GM23338 (cell line): ENCODE results near the gene MAD1L1. TPM values are rescaled to one million over a fixed set of nuclear protein-coding genes. Genes with fewer than 3 reads are reported as not detected.
A peak's percentile ranks its signal among the peaks of the same experiment; 100 is the strongest.

Source experiments
- ATAC-seq: fragments of 200-7000 bp; cut with Tn5 transposase; 3 replicates; pipeline ENCODE4 v1.9.1; 2020
- DNase-seq: peaks from one replicate; pipeline ENCODE4 v3.0.0-alpha.2; 2015; ENCODE audit warnings: low spot score
- H2AFZ ChIP-seq: fragments of 200-600 bp; sonication (generic); 2 replicates; pipeline ENCODE4 v1.8.0; 2016; ENCODE audit warnings: antibody characterized with exemption, mild to moderate bottlenecking, moderate library complexity
- H3F3A ChIP-seq: fragments of 200-600 bp; sonication (generic); replicated peaks from 2 replicates; pipeline ENCODE4 v1.8.0; 2017; ENCODE audit warnings: antibody characterized with exemption, mixed run types, low read depth
- H3K27ac ChIP-seq: fragments of 200-600 bp; sonication (generic); 2 replicates; pipeline ENCODE4 v1.6.1; 2016; ENCODE audit warnings: low read depth
- H3K27me3 ChIP-seq: fragments of 200-600 bp; sonication (generic); 2 replicates; pipeline ENCODE4 v1.8.0; 2016; ENCODE audit warnings: mild to moderate bottlenecking, mixed run types, moderate library complexity; ENCODE audit not compliant: insufficient read depth
- H3K36me3 ChIP-seq: fragments of 200-600 bp; sonication (generic); 2 replicates; pipeline ENCODE4 v1.8.0; 2016; ENCODE audit warnings: mild to moderate bottlenecking; ENCODE audit not compliant: insufficient read depth
- H3K4me1 ChIP-seq: fragments of 200-600 bp; sonication (generic); 2 replicates; pipeline ENCODE4 v1.8.0; 2016; ENCODE audit warnings: mild to moderate bottlenecking, moderate library complexity; ENCODE audit not compliant: insufficient read depth
- H3K4me2 ChIP-seq: fragments of 200-600 bp; sonication (generic); 2 replicates; pipeline ENCODE4 v1.7.1; 2017; ENCODE audit warnings: mixed run types
- H3K4me3 ChIP-seq: fragments of 200-600 bp; sonication (generic); 2 replicates; pipeline ENCODE4 v1.6.1; 2016; ENCODE audit warnings: mixed run types
- H3K79me2 ChIP-seq: fragments of 200-600 bp; sonication (generic); replicated peaks from 2 replicates; pipeline ENCODE4 v1.8.0; 2017; ENCODE audit warnings: mild to moderate bottlenecking; ENCODE audit not compliant: insufficient read depth
- H3K9me2 ChIP-seq: fragments of 200-600 bp; sonication (generic); 2 replicates; pipeline ENCODE4 v1.8.0; 2017; ENCODE audit not compliant: insufficient read depth
- H4K20me1 ChIP-seq: fragments of 200-600 bp; sonication (generic); replicated peaks from 2 replicates; pipeline ENCODE4 v1.8.0; 2017; ENCODE audit warnings: mild to moderate bottlenecking; ENCODE audit not compliant: insufficient read depth
- H3K27ac Mint-ChIP-seq: 2 replicates; pipeline ENCODE4 v1.8.0; 2020; ENCODE audit warnings: inconsistent platforms, mild to moderate bottlenecking, moderate library complexity, mixed read lengths
- H3K27me3 Mint-ChIP-seq: 3 replicates; pipeline ENCODE4 v1.8.0; 2022; ENCODE audit warnings: low read depth, mild to moderate bottlenecking, moderate library complexity, mixed read lengths, inconsistent platforms; ENCODE audit not compliant: insufficient read depth, poor library complexity
- H3K36me3 Mint-ChIP-seq: 3 replicates; pipeline ENCODE4 v1.8.0; 2021; ENCODE audit warnings: low read depth, mild to moderate bottlenecking, inconsistent platforms, moderate library complexity, mixed read lengths
- H3K4me1 Mint-ChIP-seq: 3 replicates; pipeline ENCODE4 v1.8.0; 2020; ENCODE audit warnings: mild to moderate bottlenecking, inconsistent platforms, mixed read lengths
- H3K4me3 Mint-ChIP-seq: 3 replicates; pipeline ENCODE4 v1.8.0; 2021; ENCODE audit warnings: moderate library complexity, mild to moderate bottlenecking, inconsistent platforms, mixed read lengths
- H3K9me3 Mint-ChIP-seq: 3 replicates; pipeline ENCODE4 v1.8.0; 2020; ENCODE audit warnings: moderate library complexity, mild to moderate bottlenecking, inconsistent platforms, mixed read lengths
- JUNB ChIP-seq: IDR thresholded peaks from one replicate; pipeline ENCODE4 v1.6.1; 2016; ENCODE audit warnings: antibody characterized with exemption; ENCODE audit not compliant: unreplicated experiment
- REST ChIP-seq: IDR thresholded peaks from one replicate; pipeline ENCODE4 v1.6.1; 2018; ENCODE audit warnings: antibody characterized with exemption; ENCODE audit not compliant: unreplicated experiment
- ZNF331 ChIP-seq: fragments of 250-450 bp; sonication (Bioruptor Pico); IDR thresholded peaks from 2 replicates; pipeline ENCODE4 v1.5.0; 2020; ENCODE audit warnings: low read depth, mild to moderate bottlenecking, moderate library complexity
- polyA plus RNA-seq: library from polyadenylated mRNA; unstranded; fragments of >200 nt; fragmentation: Nextera tagmentation; extraction: Ambion mirVana; gene quantifications from 2 replicates; pipeline ENCODE4 v1.2.1, GENCODE V29; 2016
- total RNA-seq: library from RNA; depleted of rRNA; stranded (reverse); fragments of >200 nt; shearing (Covaris generic); gene quantifications from 2 replicates; pipeline ENCODE4 v1.2.3, GENCODE V29; 2014
- TF ChIP-seq, protein P1 (sequence below), 2 experiments: fragments of 200-600 bp in 1 of 2; sonication (generic) in 1 of 2; conservative IDR thresholded peaks; 2 replicates each; pipeline versions ENCODE4 v1.5.1 to v1.6.1; 2016 to 2017; ENCODE audit warnings: antibody characterized with exemption in 2 of 2, low read depth in 2 of 2, mild to moderate bottlenecking in 2 of 2, moderate library complexity in 1 of 2

The MAD1L1 gene
- total and polyA plus RNA-seq, 2 experiments from 2014 or later, result 40.3 to 59.3 TPM

- TF ChIP-seq REST, result no peak
Measured at GRCh38 chr7:1848013-1848640, 384.6 kb downstream of the MAD1L1 start (continued).

DNA sequence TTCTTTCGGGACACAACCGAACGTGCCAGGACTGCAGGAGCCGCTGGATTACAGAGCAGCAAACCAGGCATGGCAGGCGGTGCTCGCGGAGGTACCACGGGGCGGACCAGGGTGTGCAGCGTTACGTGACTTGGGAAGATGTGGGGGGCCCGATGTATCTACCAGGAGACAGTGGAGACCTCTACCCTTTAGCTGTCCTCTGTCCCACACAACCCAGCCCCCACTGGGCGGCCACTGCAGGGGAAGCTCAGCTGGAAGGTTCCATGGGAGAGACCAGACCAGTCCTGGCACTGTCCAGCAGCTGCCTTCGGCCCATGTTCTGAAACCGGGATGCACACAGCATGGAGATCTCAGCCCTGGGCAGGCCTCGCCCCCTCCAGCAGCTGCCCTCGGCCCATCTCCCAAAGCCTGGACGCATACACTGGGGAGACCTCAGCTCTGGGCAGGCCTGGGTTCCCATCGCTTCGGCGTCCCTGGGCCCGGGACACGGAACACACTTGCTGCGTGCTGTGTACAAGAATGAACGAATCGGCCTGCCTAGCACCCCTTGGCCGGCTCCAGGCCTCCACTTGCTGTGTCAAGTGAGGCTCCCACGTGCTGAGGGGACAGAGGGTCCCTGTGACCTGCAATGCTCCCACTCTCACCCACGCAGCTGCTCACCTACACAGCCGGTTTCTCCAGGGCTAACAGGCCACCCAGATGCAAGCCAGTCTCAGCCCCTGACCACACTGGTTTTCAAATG is 385.3 kb downstream of the MAD1L1 start:
- DNase-seq, result no peak

More for the DNA sequence above, 385.3 kb downstream of the MAD1L1 start:
- Histone ChIP-seq H4K20me1 (no peaks in the 10 kb centered on the region), H3K4me2 (no peak overlapping the region), H3K9me2 (no peaks in the 10 kb centered on the region), H2AFZ (no peak overlapping the region), H3K4me1 (no peaks in the 10 kb centered on the region), H3K36me3 (no peaks in the 10 kb centered on the region), H3K27ac (no peak overlapping the region), H3K4me3 (no peak overlapping the region), H3K79me2 (no peaks in the 10 kb centered on the region), H3K27me3 (no peaks in the 10 kb centered on the region), H3F3A (no peaks in the 10 kb centered on the region)
- Mint-ChIP-seq H3K4me1 (peaks cover 8% of the 10 kb centered on the region), H3K9me3 (no peaks in the 10 kb centered on the region; the same call in 2 of the 3 replicates), H3K4me3 (no peak overlapping the region), H3K36me3 (no peaks in the 10 kb centered on the region; the same call in 2 of the 3 replicates), H3K27ac (peak overlapping the region; percentile 26; the same call in 1 of the 2 replicates), H3K27me3 (peaks cover 10% of the 10 kb centered on the region)
- TF ChIP-seq, protein P1, sequence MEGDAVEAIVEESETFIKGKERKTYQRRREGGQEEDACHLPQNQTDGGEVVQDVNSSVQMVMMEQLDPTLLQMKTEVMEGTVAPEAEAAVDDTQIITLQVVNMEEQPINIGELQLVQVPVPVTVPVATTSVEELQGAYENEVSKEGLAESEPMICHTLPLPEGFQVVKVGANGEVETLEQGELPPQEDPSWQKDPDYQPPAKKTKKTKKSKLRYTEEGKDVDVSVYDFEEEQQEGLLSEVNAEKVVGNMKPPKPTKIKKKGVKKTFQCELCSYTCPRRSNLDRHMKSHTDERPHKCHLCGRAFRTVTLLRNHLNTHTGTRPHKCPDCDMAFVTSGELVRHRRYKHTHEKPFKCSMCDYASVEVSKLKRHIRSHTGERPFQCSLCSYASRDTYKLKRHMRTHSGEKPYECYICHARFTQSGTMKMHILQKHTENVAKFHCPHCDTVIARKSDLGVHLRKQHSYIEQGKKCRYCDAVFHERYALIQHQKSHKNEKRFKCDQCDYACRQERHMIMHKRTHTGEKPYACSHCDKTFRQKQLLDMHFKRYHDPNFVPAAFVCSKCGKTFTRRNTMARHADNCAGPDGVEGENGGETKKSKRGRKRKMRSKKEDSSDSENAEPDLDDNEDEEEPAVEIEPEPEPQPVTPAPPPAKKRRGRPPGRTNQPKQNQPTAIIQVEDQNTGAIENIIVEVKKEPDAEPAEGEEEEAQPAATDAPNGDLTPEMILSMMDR (conservative IDR thresholded peaks at IDR 0.05; ENCODE audit: low read depth in 2 of 2), result no peak
- TF ChIP-seq JUNB, result no peak
- TF ChIP-seq ZNF331, result no peak
- no peak for ATAC-seq
